GM19324 (cell line): ENCODE measurements around the gene FOXP1.

Experiments
- ATAC-seq: cut with Tn5 transposase; IDR thresholded peaks from one replicate; pipeline ENCODE4 v1.9.1; 2021; ENCODE audit warnings: mild to moderate bottlenecking, moderate library complexity; ENCODE audit not compliant: unreplicated experiment, low FRiP score

Gene FOXP1

GRCh38 chr3:71589132-71589531 is 5.6 kb upstream of the FOXP1 start:
- no peak for ATAC-seq

- no peak for ATAC-seq
These were observed 4.4 kb upstream of the FOXP1 start for GRCh38 chr3:71587958-71588357.

- no peak for ATAC-seq
These were observed 3.3 kb upstream of the FOXP1 start for GRCh38 chr3:71586810-71587242.

- no peak for ATAC-seq
These were observed 2.6 kb upstream of the FOXP1 start for GRCh38 chr3:71585887-71586809.

- ATAC-seq = no peak
These were observed 1.6 kb upstream of the FOXP1 start for GRCh38 chr3:71585131-71585530.

GRCh38 chr3:71584394-71585011 is 975 bp upstream of the FOXP1 start:
- no peak for ATAC-seq

GRCh38 chr3:71582612-71583565 is 639 bp downstream of the FOXP1 start:
- ATAC-seq = peak; percentile 38

GRCh38 chr3:71582036-71582611 is 1.4 kb downstream of the FOXP1 start:
- peak; percentile 5 for ATAC-seq

- ATAC-seq = no peak
These were observed 2.0 kb downstream of the FOXP1 start for GRCh38 chr3:71581457-71582035.

- no peak for ATAC-seq
These were observed 2.7 kb downstream of the FOXP1 start for GRCh38 chr3:71580636-71581456.

- ATAC-seq = no peak
These were observed 3.6 kb downstream of the FOXP1 start for GRCh38 chr3:71579935-71580406.

GRCh38 chr3:71579326-71579934 is 4.1 kb downstream of the FOXP1 start:
- no peak for ATAC-seq

GRCh38 chr3:71578054-71578751 is 5.3 kb downstream of the FOXP1 start:
- ATAC-seq = no peak

- no peak for ATAC-seq
These were observed 6.5 kb downstream of the FOXP1 start for GRCh38 chr3:71577011-71577410.

GRCh38 chr3:71575433-71575832 is 8.1 kb downstream of the FOXP1 start:
- no peak for ATAC-seq

GRCh38 chr3:71573181-71573580 is 10.3 kb downstream of the FOXP1 start:
- no peak for ATAC-seq

- no peak for ATAC-seq
These were observed 13.0 kb downstream of the FOXP1 start for GRCh38 chr3:71570546-71570945.

GRCh38 chr3:71568207-71568606 is 15.3 kb downstream of the FOXP1 start:
- ATAC-seq = no peak
